NK-92 (cell line): ENCODE measurements around the gene CHAF1B.

ENCODE experiments used
- DNase-seq: peaks from one replicate; lab custom pipeline; 2025; ENCODE audit not compliant: unreplicated experiment; lab: John Stamatoyannopoulos, UW

Gene CHAF1B

DNA sequence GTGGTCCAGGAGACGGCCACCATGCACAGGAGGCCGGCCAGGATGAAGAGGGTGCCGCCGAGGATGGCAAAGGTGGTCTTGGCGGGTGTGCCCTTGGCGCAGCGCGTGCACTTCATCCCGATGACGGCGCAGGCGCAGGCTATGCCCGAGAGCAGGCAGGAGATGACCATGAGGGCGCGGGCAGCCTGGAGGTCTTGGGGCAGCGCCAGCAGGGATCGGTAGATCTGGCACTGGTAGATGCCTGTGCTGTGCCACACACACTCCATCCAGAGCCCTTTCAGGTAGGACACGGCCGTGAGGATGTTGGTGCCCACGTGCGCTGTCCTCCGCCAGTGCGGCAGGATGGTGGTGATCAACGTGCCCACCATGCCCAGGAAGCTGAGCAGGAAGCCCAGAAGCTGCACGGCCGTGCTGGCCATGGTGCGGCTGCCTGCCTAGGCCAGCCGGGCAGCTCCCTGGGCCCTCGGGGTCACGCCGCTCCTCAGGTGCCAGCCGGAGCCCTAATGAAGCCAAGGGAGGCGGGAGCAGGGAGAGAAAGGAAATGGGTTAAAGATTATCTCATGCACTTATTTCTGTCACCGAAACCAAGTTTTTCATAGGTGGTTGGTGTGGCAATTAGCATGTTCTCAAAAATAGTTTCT, 76.2 kb downstream of the CHAF1B start:
- DNase-seq, result no peak

DNA sequence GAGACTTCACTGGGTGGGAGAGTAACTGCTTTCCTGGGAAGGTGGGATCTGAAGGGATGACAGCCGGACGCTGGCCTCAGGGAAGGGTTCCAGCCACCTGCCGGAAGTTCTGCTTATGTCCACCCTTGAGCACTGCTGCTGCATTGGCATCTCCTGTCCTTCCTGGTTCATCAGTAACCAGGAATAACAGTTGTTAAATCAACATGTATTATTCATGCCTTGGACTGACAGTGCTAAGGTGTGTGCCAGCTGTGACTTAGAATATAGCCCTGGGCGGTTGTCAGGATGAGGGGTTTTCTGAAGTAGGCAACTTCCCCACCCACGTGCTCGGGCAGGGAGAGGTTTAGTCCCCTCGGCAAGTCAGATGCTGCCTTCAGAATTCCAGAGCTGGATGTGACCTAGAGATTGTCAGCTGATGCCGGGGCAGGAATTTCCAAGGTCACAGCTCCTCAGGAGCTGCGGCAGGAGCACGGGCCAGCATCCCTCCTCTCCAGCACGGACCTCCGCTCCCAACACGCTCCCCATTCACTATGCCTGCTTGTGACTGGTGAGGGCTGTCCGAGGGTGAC, 76.8 kb downstream of the CHAF1B start:
- no peak for DNase-seq

DNA sequence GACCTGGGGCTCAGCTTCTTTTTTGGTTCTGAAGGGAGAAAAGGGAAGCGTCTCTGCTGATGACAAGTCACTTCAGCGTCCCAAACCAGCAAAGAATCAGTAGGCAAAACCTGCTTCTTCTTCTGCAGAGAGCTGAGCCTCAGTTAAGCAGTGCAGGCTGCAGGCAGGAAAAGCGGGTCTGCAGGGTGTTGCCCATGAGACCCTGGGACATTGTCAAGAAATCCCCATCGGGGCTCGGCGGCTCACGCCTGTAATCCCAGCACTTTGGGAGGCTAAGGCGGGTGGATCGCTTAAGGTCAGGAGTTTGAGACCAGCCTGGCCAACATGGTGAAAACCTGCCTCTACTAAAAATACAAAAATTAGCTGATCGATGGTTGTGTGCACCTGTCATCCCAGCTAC, 78.0 kb downstream of the CHAF1B start:
- DNase-seq, result no peak

DNA sequence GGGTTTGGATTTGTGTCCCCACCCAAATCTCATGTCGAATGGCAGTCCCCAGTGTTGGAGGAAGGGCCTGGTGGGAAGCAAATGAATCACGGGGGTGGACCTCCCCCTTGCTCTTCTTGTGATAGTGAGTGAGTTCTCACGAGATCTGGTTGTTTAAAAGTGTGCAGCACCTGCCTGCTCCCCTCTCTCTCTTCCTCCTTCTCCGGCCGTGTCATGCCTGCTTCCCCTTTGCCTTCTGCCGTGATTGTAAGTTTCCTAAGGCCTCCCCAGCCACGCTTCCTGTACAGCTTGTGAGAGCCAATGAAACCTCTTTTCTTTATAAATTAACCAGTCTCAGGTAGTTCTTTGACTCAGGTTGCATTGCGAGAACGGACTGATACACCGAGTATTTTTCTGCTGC, 78.8 kb downstream of the CHAF1B start:
- no peak for DNase-seq

DNA sequence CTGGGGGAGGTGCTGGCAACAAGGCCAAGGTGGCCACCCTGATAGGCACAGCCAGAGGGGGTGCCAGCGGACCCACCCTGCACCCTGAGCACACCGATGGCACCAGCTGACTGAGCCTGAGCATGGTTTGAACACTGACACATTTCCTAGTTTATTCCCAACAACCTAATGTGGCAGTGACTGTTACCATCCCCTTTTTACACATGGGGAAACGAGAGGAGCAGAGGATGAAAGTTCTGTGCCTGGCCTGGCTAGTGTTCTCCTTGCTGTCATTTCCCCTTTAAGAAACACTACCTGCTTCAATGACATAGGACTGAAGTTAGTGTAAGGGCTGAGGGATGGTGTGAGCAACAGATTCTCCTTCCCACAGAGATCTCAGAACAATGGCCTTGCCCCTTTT, 79.4 kb downstream of the CHAF1B start:
- DNase-seq, result no peak

DNA sequence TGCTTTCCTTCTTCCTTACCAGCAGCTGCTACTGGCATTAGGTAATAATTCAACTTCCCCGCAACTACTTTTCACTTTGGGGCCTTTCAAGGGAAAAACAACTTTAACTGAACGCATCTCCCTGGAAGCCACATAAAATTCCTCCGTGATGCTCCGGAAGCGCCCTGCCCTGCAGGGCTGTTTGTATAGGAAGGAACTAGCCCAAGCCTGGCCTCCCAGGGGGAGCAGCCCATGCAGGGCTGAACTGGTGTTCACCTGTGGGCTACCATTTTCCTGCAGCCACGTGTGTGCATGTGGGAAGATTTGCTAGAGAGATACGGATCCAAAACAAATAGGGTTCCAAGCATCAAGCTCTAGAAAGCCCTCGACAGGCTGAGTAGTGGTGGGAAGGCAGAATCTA, 80.3 kb downstream of the CHAF1B start:
- no peak for DNase-seq

DNA sequence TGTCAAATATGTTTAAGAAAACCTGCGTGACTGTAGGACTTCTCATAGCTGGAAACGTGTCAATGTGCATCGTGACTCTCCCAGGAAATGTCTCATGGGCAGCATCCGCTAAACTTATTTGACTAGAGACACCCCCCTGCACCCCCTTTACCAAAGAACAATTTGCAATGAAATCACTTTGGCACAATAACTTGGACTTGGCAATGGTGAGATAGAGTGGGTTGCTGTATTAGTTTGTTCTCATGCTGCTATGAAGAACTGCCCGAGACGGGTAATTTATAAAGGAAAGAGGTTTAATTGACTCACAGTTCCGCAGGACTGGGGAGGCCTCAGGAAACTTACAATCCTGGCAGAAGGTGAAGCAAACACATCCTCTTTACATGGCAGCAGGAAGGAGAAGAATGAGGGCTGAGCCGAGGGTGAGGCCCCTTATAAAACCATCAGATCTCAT, 80.9 kb downstream of the CHAF1B start:
- DNase-seq, result no peak
